Suprapubic skin (tissue), 4 donors: ENCODE data around the gene NSUN7. TPM values are rescaled to one million over a fixed set of nuclear protein-coding genes. Genes with fewer than 3 reads are reported as not detected.
"Not testable (repeated sequence)": the region's sequence is repeated elsewhere in the genome, so short reads cannot be mapped to it uniquely, and the experiment has no call there.

Source experiments
- DNase-seq, 2 donors: peaks; one replicate each; pipeline ENCODE4 v3.0.0-alpha.2; 2019; ENCODE audit warnings: low spot score in 2 of 2
- H3K27ac ChIP-seq: fragments of 200-600 bp; sonication (generic); one replicate; pipeline ENCODE4 v1.5.1; 2019
- H3K27me3 ChIP-seq: fragments of 200-600 bp; sonication (generic); one replicate; pipeline ENCODE4 v1.5.1; 2019
- H3K36me3 ChIP-seq: fragments of 200-600 bp; sonication (generic); one replicate; pipeline ENCODE4 v1.5.1; 2019
- H3K4me1 ChIP-seq: fragments of 200-600 bp; sonication (generic); one replicate; pipeline ENCODE4 v1.5.1; 2019
- H3K4me3 ChIP-seq: fragments of 200-600 bp; sonication (generic); one replicate; pipeline ENCODE4 v1.5.1; 2019; ENCODE audit warnings: mild to moderate bottlenecking
- H3K9me3 ChIP-seq: fragments of 200-600 bp; sonication (generic); one replicate; pipeline ENCODE4 v1.5.1; 2019
- EP300 ChIP-seq: sonication (generic); formaldehyde crosslinking; IDR thresholded peaks from one replicate; pipeline ENCODE4 v1.6.1; 2017; ENCODE audit warnings: antibody characterized with exemption
- POLR2A ChIP-seq, 2 donors: fragments of 450-650 bp; IDR thresholded peaks; one replicate each; pipeline ENCODE4 v1.6.1; 2017; ENCODE audit warnings: antibody characterized with exemption in 2 of 2, mild to moderate bottlenecking in 2 of 2, moderate library complexity in 2 of 2
- POLR2AphosphoS5 ChIP-seq, 3 donors: sonication (generic); formaldehyde crosslinking; IDR thresholded peaks; one replicate each; pipeline ENCODE4 v1.6.1; 2017; ENCODE audit warnings: antibody characterized with exemption in 3 of 3
- WGBS: methylation state at CpG from one replicate; pipeline ENCODE4 v1.1.5; 2018; 5-methylcytosine and 5-hydroxymethylcytosine counted together
- total RNA-seq, 4 donors: library from RNA; depleted of rRNA; stranded (reverse); fragments of >200 nt; gene quantifications; one replicate each; pipeline ENCODE4 v1.1.0, GENCODE V29; 2016
- TF ChIP-seq, protein P1 (sequence below), 2 donors: fragments of 200-600 bp in 1 of 2; fragments of 450-650 bp in 1 of 2; sonication (generic) in 1 of 2; IDR thresholded peaks; one replicate each; pipeline ENCODE4 v1.5.1; 2016 to 2019; ENCODE audit warnings: antibody characterized with exemption in 2 of 2, mild to moderate bottlenecking in 1 of 2, moderate library complexity in 1 of 2

NSUN7 gene, protein sequence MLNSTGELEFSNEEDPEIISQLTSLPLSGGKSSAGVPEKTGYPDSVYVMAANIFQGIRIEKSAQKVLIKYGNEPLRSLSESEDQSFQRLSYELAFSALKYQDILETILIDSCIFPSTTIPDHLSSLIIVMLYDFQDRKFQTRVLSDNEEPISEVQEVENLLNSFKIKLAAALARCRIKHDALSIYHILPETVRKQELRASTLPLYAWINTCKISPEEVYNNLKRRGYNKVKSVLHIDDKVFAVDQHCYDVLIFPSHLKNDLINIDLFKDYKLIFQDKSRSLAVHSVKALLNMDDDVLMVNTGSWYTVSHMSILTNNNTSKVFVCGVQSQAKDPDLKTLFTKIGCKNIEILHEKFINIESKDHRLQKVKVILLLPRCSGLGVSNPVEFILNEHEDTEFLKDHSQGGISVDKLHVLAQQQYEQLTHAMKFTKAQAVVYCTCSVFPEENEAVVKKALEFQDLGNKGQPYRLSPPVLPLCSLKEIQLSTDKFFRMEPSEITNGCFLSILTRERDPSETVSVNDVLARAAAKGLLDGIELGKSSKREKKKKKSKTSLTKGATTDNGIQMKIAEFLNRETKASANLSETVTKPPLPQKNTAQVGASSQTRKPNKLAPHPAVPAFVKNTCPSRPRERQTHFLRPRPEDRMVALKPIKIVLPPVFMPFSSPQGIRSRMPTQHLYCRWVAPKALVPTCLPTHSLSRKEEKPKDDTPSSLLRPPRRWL
- 10 to 100 TPM in 1 of 4 donors, 1 to 10 TPM in 3; 1.3 to 13.4 (median 3.4) TPM for total RNA-seq

DNA sequence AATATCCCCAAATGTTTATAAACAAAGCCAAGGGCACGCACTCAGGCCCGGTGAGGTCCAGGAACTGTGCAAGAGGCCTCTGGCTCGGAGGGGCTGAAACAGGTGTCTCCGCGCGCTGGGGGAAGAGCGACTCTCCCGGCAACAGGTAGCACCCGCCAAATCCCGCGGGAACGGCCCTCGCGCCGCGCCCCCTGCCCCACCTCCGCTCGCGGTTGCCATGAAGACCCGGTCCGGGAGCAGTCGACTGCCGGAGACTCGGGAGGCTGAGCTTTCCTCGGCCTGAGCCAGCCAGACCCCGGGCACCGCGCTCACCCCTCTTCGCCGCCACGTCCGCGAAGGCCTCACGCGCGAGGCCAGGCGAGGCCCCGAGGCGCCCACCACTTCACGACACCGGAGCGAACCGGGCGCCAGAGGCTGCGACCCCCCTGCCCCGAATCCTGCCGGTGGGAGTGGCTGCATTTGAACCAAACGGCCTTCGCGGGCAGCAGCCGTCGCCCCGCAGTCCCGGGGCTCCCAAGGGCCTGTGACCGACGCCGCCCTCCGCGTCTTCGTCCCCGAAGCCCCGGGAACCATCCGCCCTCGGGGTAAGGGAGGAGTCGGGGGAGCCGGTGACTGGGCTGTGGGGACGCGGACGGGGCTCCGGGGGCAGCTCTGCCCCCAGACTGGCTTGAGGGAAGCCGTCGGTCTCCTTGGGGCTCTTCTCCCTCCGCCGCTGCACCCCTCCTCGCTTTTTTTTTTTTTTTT lies at the start of gene NSUN7:
NSUN7 (plus strand) TSS at position 239 of the 744 bp plus-strand sequence. CDS start 739 bp downstream, outside the sequence.
- peak within 1 kb of the TSS; percentile 67 for H3K4me3 ChIP-seq
- WGBS: under 1% methylated on average over 41 of the region's 75 CpGs
- no peaks in the 10 kb centered on the region for H3K27me3 ChIP-seq
- DNase-seq: peak in 1 of 2 donors; percentile 68
- H3K27ac ChIP-seq: peak within 1 kb of the TSS; percentile 19
- no peaks in the 10 kb centered on the region for H3K9me3 ChIP-seq
- TF ChIP-seq, protein P1, sequence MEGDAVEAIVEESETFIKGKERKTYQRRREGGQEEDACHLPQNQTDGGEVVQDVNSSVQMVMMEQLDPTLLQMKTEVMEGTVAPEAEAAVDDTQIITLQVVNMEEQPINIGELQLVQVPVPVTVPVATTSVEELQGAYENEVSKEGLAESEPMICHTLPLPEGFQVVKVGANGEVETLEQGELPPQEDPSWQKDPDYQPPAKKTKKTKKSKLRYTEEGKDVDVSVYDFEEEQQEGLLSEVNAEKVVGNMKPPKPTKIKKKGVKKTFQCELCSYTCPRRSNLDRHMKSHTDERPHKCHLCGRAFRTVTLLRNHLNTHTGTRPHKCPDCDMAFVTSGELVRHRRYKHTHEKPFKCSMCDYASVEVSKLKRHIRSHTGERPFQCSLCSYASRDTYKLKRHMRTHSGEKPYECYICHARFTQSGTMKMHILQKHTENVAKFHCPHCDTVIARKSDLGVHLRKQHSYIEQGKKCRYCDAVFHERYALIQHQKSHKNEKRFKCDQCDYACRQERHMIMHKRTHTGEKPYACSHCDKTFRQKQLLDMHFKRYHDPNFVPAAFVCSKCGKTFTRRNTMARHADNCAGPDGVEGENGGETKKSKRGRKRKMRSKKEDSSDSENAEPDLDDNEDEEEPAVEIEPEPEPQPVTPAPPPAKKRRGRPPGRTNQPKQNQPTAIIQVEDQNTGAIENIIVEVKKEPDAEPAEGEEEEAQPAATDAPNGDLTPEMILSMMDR (IDR thresholded peaks at IDR 0.05): no peak
- peak in 1 of 3 donors; percentile 2 for TF ChIP-seq POLR2AphosphoS5 (IDR thresholded peaks at IDR 0.05)
- no peak for TF ChIP-seq POLR2A (IDR thresholded peaks at IDR 0.05)
- no peaks in the 10 kb centered on the region for H3K36me3 ChIP-seq
- H3K4me1 ChIP-seq: peaks cover 10% of the 10 kb centered on the region

DNA sequence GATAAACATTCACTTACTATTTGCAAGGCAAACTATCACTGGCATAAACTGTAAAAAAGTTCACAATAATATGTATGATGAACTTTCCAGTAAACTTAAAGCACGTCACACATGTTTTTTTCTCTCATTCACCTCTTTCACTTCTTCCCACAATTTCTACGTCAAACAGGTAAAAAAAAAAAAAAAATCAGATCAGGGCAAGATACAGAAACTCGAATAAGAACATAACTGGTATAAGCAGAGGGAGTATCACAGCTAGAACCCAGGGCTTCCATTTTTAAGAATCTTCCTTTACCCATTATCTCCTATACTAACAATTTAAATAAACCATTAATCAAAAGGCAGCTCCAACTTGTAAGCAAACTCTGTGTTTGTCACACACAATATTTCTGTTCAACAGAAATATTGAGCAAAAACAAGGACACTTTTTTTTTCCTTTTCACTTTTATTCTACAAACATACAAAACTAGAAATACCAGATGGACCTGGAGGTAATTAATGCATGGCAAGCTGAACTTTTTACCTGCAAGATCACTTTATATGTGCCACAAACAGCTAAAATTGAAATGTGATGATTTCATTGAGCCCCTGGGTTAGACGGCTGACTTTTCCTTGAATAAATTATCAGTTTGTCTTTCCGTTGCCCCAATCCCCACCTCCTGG lies 47.5 kb upstream of the NSUN7 start:
- Histone ChIP-seq H3K36me3 (no peaks in the 10 kb centered on the region), H3K27ac (no peak overlapping the region), H3K27me3 (no peaks in the 10 kb centered on the region), H3K9me3 (no peaks in the 10 kb centered on the region), H3K4me3 (no peak overlapping the region), H3K4me1 (peaks cover 7% of the 10 kb centered on the region)
- TF ChIP-seq POLR2A (IDR thresholded peaks at IDR 0.05): no peak
- TF ChIP-seq, protein P1 (IDR thresholded peaks at IDR 0.05): no peak
- TF ChIP-seq POLR2AphosphoS5 (IDR thresholded peaks at IDR 0.05): no peak
- no peak for TF ChIP-seq EP300
- no peak for DNase-seq
- 41% methylated on average over 5 of the region's 5 CpGs for WGBS

DNA sequence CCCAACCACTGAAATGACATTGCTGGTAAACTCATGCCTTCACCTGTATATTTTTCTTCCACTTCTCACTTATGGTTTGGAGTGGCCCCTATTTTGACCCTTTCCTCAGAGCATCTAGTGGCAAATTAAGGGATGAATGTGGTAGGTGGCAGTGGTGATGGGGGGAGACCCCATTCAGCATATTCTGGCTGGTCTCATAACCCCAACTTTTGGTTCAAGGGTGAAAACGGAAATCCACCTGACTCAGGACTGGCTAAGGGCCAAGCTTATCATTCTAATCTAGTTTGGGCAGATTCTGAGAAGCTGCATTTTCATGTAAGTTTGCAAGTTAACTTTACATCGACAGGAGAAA lies 47.0 kb upstream of the NSUN7 start:
- H3K9me3 ChIP-seq: no peaks in the 10 kb centered on the region
- WGBS: 21% methylated on average over 2 of the region's 2 CpGs
- no peak for DNase-seq
- H3K4me1 ChIP-seq: peaks cover 7% of the 10 kb centered on the region
- H3K4me3 ChIP-seq: no peak overlapping the region
- no peak overlapping the region for H3K27ac ChIP-seq
- no peak for TF ChIP-seq EP300
- TF ChIP-seq POLR2A (IDR thresholded peaks at IDR 0.05): no peak
- TF ChIP-seq, protein P1 (IDR thresholded peaks at IDR 0.05): no peak
- TF ChIP-seq POLR2AphosphoS5 (IDR thresholded peaks at IDR 0.05): no peak
- H3K27me3 ChIP-seq: no peaks in the 10 kb centered on the region
- no peaks in the 10 kb centered on the region for H3K36me3 ChIP-seq

DNA sequence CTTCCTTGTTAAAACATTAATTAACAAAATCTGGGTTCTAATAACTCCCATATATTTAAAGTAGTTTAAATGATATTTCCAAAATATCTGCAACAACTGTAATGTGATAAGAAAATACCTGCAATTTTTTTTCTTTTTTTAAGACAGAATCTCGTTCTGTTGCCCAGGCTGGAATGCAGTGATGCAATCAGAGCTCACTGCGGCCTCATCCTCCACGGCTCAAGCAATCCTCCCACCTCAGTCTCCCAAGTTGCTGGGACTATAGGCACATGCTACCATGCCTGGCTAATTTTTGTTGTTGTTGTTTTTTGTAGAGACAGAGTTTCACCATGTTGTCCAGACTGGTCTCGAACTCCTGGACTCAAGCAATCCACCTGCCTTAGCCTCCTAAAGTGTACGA lies 45.7 kb upstream of the NSUN7 start:
- H3K4me1 ChIP-seq: peaks cover 7% of the 10 kb centered on the region
- no peak overlapping the region for H3K27ac ChIP-seq
- 85% methylated on average over 5 of the region's 5 CpGs for WGBS
- no peaks in the 10 kb centered on the region for H3K9me3 ChIP-seq
- TF ChIP-seq POLR2AphosphoS5 (IDR thresholded peaks at IDR 0.05) (no peak), POLR2A (IDR thresholded peaks at IDR 0.05) (no peak)
- no peak overlapping the region for H3K4me3 ChIP-seq
- DNase-seq: no peak
- no peaks in the 10 kb centered on the region for H3K27me3 ChIP-seq
- H3K36me3 ChIP-seq: no peaks in the 10 kb centered on the region

DNA sequence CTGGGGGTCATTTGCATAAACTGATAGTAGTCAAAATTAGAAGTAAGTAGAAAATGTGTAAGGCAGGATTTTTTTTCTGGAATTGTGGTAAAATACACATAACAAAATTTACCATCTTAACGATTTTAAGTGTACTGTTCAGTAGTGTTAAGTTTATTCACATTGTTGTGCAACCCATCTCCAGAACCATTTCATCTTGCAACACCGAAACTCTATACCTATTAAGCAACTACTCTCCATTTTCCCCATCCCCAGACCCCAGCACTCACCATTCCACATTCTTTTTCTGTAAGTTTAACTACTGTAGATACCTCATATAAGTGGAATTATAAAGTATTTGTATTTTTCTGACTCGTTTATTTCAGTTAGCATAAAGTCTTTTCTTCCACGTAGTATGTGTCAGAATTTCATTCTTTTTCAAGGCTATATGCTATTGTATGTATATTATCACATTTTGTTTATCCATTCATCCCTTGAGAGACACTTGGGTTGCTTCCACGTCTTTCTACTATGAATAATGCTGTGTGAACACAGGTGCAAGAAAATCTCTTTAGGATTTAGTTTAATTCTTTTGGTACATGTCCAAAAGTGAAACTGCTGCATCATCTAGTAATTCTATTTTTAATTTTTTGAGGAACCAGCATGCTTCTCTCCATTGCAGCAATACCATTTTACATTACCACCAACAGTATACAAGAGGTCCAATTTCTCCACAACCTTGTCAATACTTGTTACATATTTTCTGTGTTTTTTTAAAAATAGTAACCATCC lies 39.1 kb upstream of the NSUN7 start:
- Histone ChIP-seq H3K9me3 (no peaks in the 10 kb centered on the region), H3K27me3 (no peaks in the 10 kb centered on the region), H3K4me1 (no peaks in the 10 kb centered on the region), H3K27ac (no peak overlapping the region), H3K36me3 (no peaks in the 10 kb centered on the region), H3K4me3 (no peak overlapping the region)
- 62% methylated on average over 5 of the region's 5 CpGs for WGBS
- DNase-seq: no peak
- no peak for TF ChIP-seq POLR2AphosphoS5 (IDR thresholded peaks at IDR 0.05)
- no peak for TF ChIP-seq POLR2A (IDR thresholded peaks at IDR 0.05)
- no peak for TF ChIP-seq EP300
- TF ChIP-seq, protein P1 (IDR thresholded peaks at IDR 0.05): no peak

DNA sequence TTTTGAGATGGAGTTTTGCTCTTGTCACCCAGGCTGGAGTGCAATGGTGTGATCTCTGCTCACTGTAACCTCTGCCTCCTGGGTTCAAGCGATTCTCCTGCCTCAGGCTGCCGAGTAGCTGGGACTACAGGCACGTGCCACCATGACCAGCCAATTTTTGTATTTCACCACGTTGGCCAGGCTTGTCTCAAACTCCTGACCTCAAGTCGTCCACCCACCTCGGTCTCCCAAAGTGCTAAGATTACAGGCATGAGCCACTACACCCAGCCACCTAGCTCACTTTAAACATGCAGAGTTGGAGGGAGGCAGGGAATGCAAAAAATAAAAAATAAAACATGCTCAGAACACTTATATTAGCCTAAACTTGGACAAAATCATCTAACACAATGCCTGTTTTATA lies 36.8 kb upstream of the NSUN7 start:
- not testable (repeated sequence) for H3K9me3 ChIP-seq, H3K27ac ChIP-seq, DNase-seq, H3K36me3 ChIP-seq, H3K4me1 ChIP-seq, H3K27me3 ChIP-seq, H3K4me3 ChIP-seq
- WGBS: 64% methylated on average over 6 of the region's 6 CpGs
